ENCODE measurements around the gene NEO1. TPM values are rescaled to one million over a fixed set of nuclear protein-coding genes. Genes with fewer than 3 reads are reported as not detected.

The NEO1 gene
- total RNA-seq, 2 donors from 2014 or later: 129 to 202 TPM

GRCh38 chr15:73353734-73354133 lies 301.5 kb downstream of the NEO1 start:
- no peak for ATAC-seq
- intact Hi-C loops (cut with DNase I, micrococcal nuclease): no loop called here
- DNase-seq: no peak

GRCh38 chr15:73354241-73354640 lies 302.0 kb downstream of the NEO1 start:
- intact Hi-C loops (cut with DNase I, micrococcal nuclease): no loop called here
- ATAC-seq: no peak
- no peak for DNase-seq
